ENCODE data around the gene CAMSAP2.

CAMSAP2 gene

GRCh38 chr1:200738327-200738948, at the start of gene CAMSAP2:
Gene CAMSAP2 (plus strand): TSS chr1:200738893. CDS start chr1:200739828, 935 bp downstream.
- H3K9me3 ChIP-seq (ENCODE audit: control insufficient read depth in 5 of 5, low read length in 5 of 5), result no peaks in the 10 kb centered on the region
- H3K27ac ChIP-seq (ENCODE audit: low read depth, low read length), result peak within 1 kb of the TSS; percentile 98
- peak within 1 kb of the TSS; percentile 84 to 98 (median 97) for H3K9ac ChIP-seq (ENCODE audit: low read length in 5 of 5)
- H3K36me3 ChIP-seq (ENCODE audit: control insufficient read depth in 5 of 5, insufficient read depth in 5 of 5, low read length in 5 of 5), result no peaks in the 10 kb centered on the region
- peak within 1 kb of the TSS; percentile 81 to 97 (median 94) for H3K4me3 ChIP-seq (ENCODE audit: low read depth in 1 of 5, low read length in 5 of 5)
- no peaks in the 10 kb centered on the region for H3K27me3 ChIP-seq (ENCODE audit: control insufficient read depth in 5 of 5, insufficient read depth in 4 of 5, low read length in 5 of 5)
- peaks cover 0 to 38% (median 34%) of the 10 kb centered on the region in 5 donors for H3K4me1 ChIP-seq (ENCODE audit: control insufficient read depth in 5 of 5, insufficient read depth in 5 of 5, low read length in 5 of 5)

- H3K4me1 ChIP-seq (ENCODE audit: control insufficient read depth in 5 of 5, insufficient read depth in 5 of 5, low read length in 5 of 5), result peaks cover 0 to 4% (median 0%) of the 10 kb centered on the region in 5 donors
- H3K27me3 ChIP-seq (ENCODE audit: control insufficient read depth in 5 of 5, insufficient read depth in 4 of 5, low read length in 5 of 5), result no peaks in the 10 kb centered on the region
- no peak overlapping the region for H3K4me3 ChIP-seq (ENCODE audit: low read depth in 1 of 5, low read length in 5 of 5)
- H3K9ac ChIP-seq (ENCODE audit: low read length in 5 of 5), result no peak overlapping the region
- H3K9me3 ChIP-seq (ENCODE audit: control insufficient read depth in 5 of 5, low read length in 5 of 5), result no peaks in the 10 kb centered on the region
- no peak overlapping the region for H3K27ac ChIP-seq (ENCODE audit: low read depth, low read length)
- no peaks in the 10 kb centered on the region for H3K36me3 ChIP-seq (ENCODE audit: control insufficient read depth in 5 of 5, insufficient read depth in 5 of 5, low read length in 5 of 5)
These were observed 46.4 kb upstream of the CAMSAP2 start for GRCh38 chr1:200692316-200692715.

GRCh38 chr1:200693327-200693726, 45.4 kb upstream of the CAMSAP2 start:
- peaks cover 0 to 4% (median 0%) of the 10 kb centered on the region in 5 donors for H3K4me1 ChIP-seq (ENCODE audit: control insufficient read depth in 5 of 5, insufficient read depth in 5 of 5, low read length in 5 of 5)
- H3K4me3 ChIP-seq (ENCODE audit: low read depth in 1 of 5, low read length in 5 of 5), result no peak overlapping the region
- no peaks in the 10 kb centered on the region for H3K9me3 ChIP-seq (ENCODE audit: control insufficient read depth in 5 of 5, low read length in 5 of 5)
- no peaks in the 10 kb centered on the region for H3K27me3 ChIP-seq (ENCODE audit: control insufficient read depth in 5 of 5, insufficient read depth in 4 of 5, low read length in 5 of 5)
- H3K9ac ChIP-seq (ENCODE audit: low read length in 5 of 5), result no peak overlapping the region
- no peaks in the 10 kb centered on the region for H3K36me3 ChIP-seq (ENCODE audit: control insufficient read depth in 5 of 5, insufficient read depth in 5 of 5, low read length in 5 of 5)
- no peak overlapping the region for H3K27ac ChIP-seq (ENCODE audit: low read depth, low read length)

GRCh38 chr1:200694738-200695137, 44.0 kb upstream of the CAMSAP2 start:
- Histone ChIP-seq H3K9me3 (ENCODE audit: control insufficient read depth in 5 of 5, low read length in 5 of 5) (no peaks in the 10 kb centered on the region), H3K36me3 (ENCODE audit: control insufficient read depth in 5 of 5, insufficient read depth in 5 of 5, low read length in 5 of 5) (no peaks in the 10 kb centered on the region), H3K27me3 (ENCODE audit: control insufficient read depth in 5 of 5, insufficient read depth in 4 of 5, low read length in 5 of 5) (no peaks in the 10 kb centered on the region), H3K9ac (ENCODE audit: low read length in 5 of 5) (no peak overlapping the region), H3K4me3 (ENCODE audit: low read depth in 1 of 5, low read length in 5 of 5) (no peak overlapping the region), H3K27ac (ENCODE audit: low read depth, low read length) (no peak overlapping the region), H3K4me1 (ENCODE audit: control insufficient read depth in 5 of 5, insufficient read depth in 5 of 5, low read length in 5 of 5) (peaks cover 0 to 4% (median 0%) of the 10 kb centered on the region in 5 donors)

GRCh38 chr1:200699871-200700270, 38.8 kb upstream of the CAMSAP2 start:
- Histone ChIP-seq H3K4me3 (ENCODE audit: low read depth in 1 of 5, low read length in 5 of 5) (no peak overlapping the region), H3K9me3 (ENCODE audit: control insufficient read depth in 5 of 5, low read length in 5 of 5) (no peaks in the 10 kb centered on the region), H3K36me3 (ENCODE audit: control insufficient read depth in 5 of 5, insufficient read depth in 5 of 5, low read length in 5 of 5) (no peaks in the 10 kb centered on the region), H3K9ac (ENCODE audit: low read length in 5 of 5) (no peak overlapping the region), H3K27ac (ENCODE audit: low read depth, low read length) (no peak overlapping the region), H3K27me3 (ENCODE audit: control insufficient read depth in 5 of 5, insufficient read depth in 4 of 5, low read length in 5 of 5) (no peaks in the 10 kb centered on the region), H3K4me1 (ENCODE audit: control insufficient read depth in 5 of 5, insufficient read depth in 5 of 5, low read length in 5 of 5) (peaks cover 0 to under 1% (median 0%) of the 10 kb centered on the region in 5 donors)

- Histone ChIP-seq H3K27ac (ENCODE audit: low read depth, low read length) (no peak overlapping the region), H3K36me3 (ENCODE audit: control insufficient read depth in 5 of 5, insufficient read depth in 5 of 5, low read length in 5 of 5) (no peaks in the 10 kb centered on the region), H3K9me3 (ENCODE audit: control insufficient read depth in 5 of 5, low read length in 5 of 5) (no peaks in the 10 kb centered on the region), H3K9ac (ENCODE audit: low read length in 5 of 5) (no peak overlapping the region), H3K27me3 (ENCODE audit: control insufficient read depth in 5 of 5, insufficient read depth in 4 of 5, low read length in 5 of 5) (no peaks in the 10 kb centered on the region), H3K4me1 (ENCODE audit: control insufficient read depth in 5 of 5, insufficient read depth in 5 of 5, low read length in 5 of 5) (no peaks in the 10 kb centered on the region), H3K4me3 (ENCODE audit: low read depth in 1 of 5, low read length in 5 of 5) (no peak overlapping the region)
These were observed 33.6 kb upstream of the CAMSAP2 start for GRCh38 chr1:200704986-200705500.

- H3K36me3 ChIP-seq (ENCODE audit: control insufficient read depth in 5 of 5, insufficient read depth in 5 of 5, low read length in 5 of 5), result no peaks in the 10 kb centered on the region
- H3K27me3 ChIP-seq (ENCODE audit: control insufficient read depth in 5 of 5, insufficient read depth in 4 of 5, low read length in 5 of 5), result no peaks in the 10 kb centered on the region
- H3K27ac ChIP-seq (ENCODE audit: low read depth, low read length), result no peak overlapping the region
- H3K9ac ChIP-seq (ENCODE audit: low read length in 5 of 5), result no peak overlapping the region
- no peaks in the 10 kb centered on the region for H3K9me3 ChIP-seq (ENCODE audit: control insufficient read depth in 5 of 5, low read length in 5 of 5)
- H3K4me1 ChIP-seq (ENCODE audit: control insufficient read depth in 5 of 5, insufficient read depth in 5 of 5, low read length in 5 of 5), result no peaks in the 10 kb centered on the region
- no peak overlapping the region for H3K4me3 ChIP-seq (ENCODE audit: low read depth in 1 of 5, low read length in 5 of 5)
These were observed 32.4 kb upstream of the CAMSAP2 start for GRCh38 chr1:200706111-200706814.

GRCh38 chr1:200707116-200707515, 31.6 kb upstream of the CAMSAP2 start:
- H3K36me3 ChIP-seq (ENCODE audit: control insufficient read depth in 5 of 5, insufficient read depth in 5 of 5, low read length in 5 of 5), result no peaks in the 10 kb centered on the region
- no peak overlapping the region for H3K27ac ChIP-seq (ENCODE audit: low read depth, low read length)
- H3K27me3 ChIP-seq (ENCODE audit: control insufficient read depth in 5 of 5, insufficient read depth in 4 of 5, low read length in 5 of 5), result no peaks in the 10 kb centered on the region
- no peak overlapping the region for H3K9ac ChIP-seq (ENCODE audit: low read length in 5 of 5)
- H3K4me1 ChIP-seq (ENCODE audit: control insufficient read depth in 5 of 5, insufficient read depth in 5 of 5, low read length in 5 of 5), result no peaks in the 10 kb centered on the region
- H3K9me3 ChIP-seq (ENCODE audit: control insufficient read depth in 5 of 5, low read length in 5 of 5), result no peaks in the 10 kb centered on the region
- H3K4me3 ChIP-seq (ENCODE audit: low read depth in 1 of 5, low read length in 5 of 5), result no peak overlapping the region

- no peak overlapping the region for H3K9ac ChIP-seq (ENCODE audit: low read length in 5 of 5)
These were observed 30.5 kb upstream of the CAMSAP2 start for GRCh38 chr1:200708161-200708560.

GRCh38 chr1:200708769-200709168, 29.9 kb upstream of the CAMSAP2 start:
- Histone ChIP-seq H3K36me3 (ENCODE audit: control insufficient read depth in 5 of 5, insufficient read depth in 5 of 5, low read length in 5 of 5) (no peaks in the 10 kb centered on the region), H3K9me3 (ENCODE audit: control insufficient read depth in 5 of 5, low read length in 5 of 5) (no peaks in the 10 kb centered on the region), H3K4me3 (ENCODE audit: low read depth in 1 of 5, low read length in 5 of 5) (no peak overlapping the region), H3K27ac (ENCODE audit: low read depth, low read length) (no peak overlapping the region), H3K4me1 (ENCODE audit: control insufficient read depth in 5 of 5, insufficient read depth in 5 of 5, low read length in 5 of 5) (no peaks in the 10 kb centered on the region), H3K9ac (ENCODE audit: low read length in 5 of 5) (no peak overlapping the region), H3K27me3 (ENCODE audit: control insufficient read depth in 5 of 5, insufficient read depth in 4 of 5, low read length in 5 of 5) (no peaks in the 10 kb centered on the region)

More at GRCh38 chr1:200708161-200708560, 30.5 kb upstream of the CAMSAP2 start:
- Histone ChIP-seq H3K4me3 (ENCODE audit: low read depth in 1 of 5, low read length in 5 of 5) (no peak overlapping the region), H3K9me3 (ENCODE audit: control insufficient read depth in 5 of 5, low read length in 5 of 5) (no peaks in the 10 kb centered on the region), H3K27ac (ENCODE audit: low read depth, low read length) (no peak overlapping the region), H3K4me1 (ENCODE audit: control insufficient read depth in 5 of 5, insufficient read depth in 5 of 5, low read length in 5 of 5) (no peaks in the 10 kb centered on the region), H3K36me3 (ENCODE audit: control insufficient read depth in 5 of 5, insufficient read depth in 5 of 5, low read length in 5 of 5) (no peaks in the 10 kb centered on the region), H3K27me3 (ENCODE audit: control insufficient read depth in 5 of 5, insufficient read depth in 4 of 5, low read length in 5 of 5) (no peaks in the 10 kb centered on the region)

Measured in subcutaneous abdominal adipose tissue (tissue), 5 donors.